Aorta (tissue), 5 donors: Measurements from ENCODE around the gene ZHX3. TPM values are rescaled to one million over a fixed set of nuclear protein-coding genes. Genes with fewer than 3 reads are reported as not detected.
A peak's percentile ranks its signal among the peaks of the same experiment; 100 is the strongest.
"Not testable (repeated sequence)": the region's sequence is repeated elsewhere in the genome, so short reads cannot be mapped to it uniquely, and the experiment has no call there.

Experiments
- ATAC-seq: fragments of 200-7000 bp; cut with Tn5 transposase; one replicate; pipeline ENCODE4 v1.9.1; 2022; ENCODE audit warnings: moderate library complexity; ENCODE audit not compliant: low FRiP score
- DNase-seq, 2 donors: peaks; one replicate each; pipeline ENCODE4 v3.0.0-alpha.2; 2020
- H3K27ac ChIP-seq, 2 donors: one replicate each; pipeline ENCODE4 v1.5.1; 2013; ENCODE audit warnings: low read length in 2 of 2, mild to moderate bottlenecking in 2 of 2, moderate library complexity in 2 of 2, control low read depth in 1 of 2, inconsistent platforms in 1 of 2, low read depth in 1 of 2
- H3K27me3 ChIP-seq, 2 donors: one replicate each; pipeline ENCODE4 v1.6.1; 2013; ENCODE audit warnings: control low read depth in 1 of 2, low read length in 1 of 2, mild to moderate bottlenecking in 1 of 2, moderate library complexity in 1 of 2; ENCODE audit not compliant: insufficient read depth in 2 of 2, control insufficient read depth in 1 of 2
- H3K36me3 ChIP-seq, 2 donors: one replicate each; pipeline ENCODE4 v1.6.1; 2013; ENCODE audit warnings: control low read depth in 1 of 2, low read length in 1 of 2, mild to moderate bottlenecking in 1 of 2; ENCODE audit not compliant: insufficient read depth in 2 of 2, control insufficient read depth in 1 of 2
- H3K4me1 ChIP-seq, 2 donors: one replicate each; pipeline ENCODE4 v1.6.1; 2013; ENCODE audit warnings: low read length in 2 of 2, control low read depth in 1 of 2, mild to moderate bottlenecking in 1 of 2, moderate library complexity in 1 of 2; ENCODE audit not compliant: insufficient read depth in 2 of 2, control insufficient read depth in 1 of 2
- H3K4me3 ChIP-seq, 2 donors: one replicate each; pipeline ENCODE4 v1.5.1; 2013; ENCODE audit warnings: low read length in 2 of 2, control low read depth in 1 of 2, mild to moderate bottlenecking in 1 of 2
- H3K9me3 ChIP-seq: one replicate; pipeline ENCODE4 v1.6.1; 2013; ENCODE audit warnings: mild to moderate bottlenecking, low read length; ENCODE audit not compliant: control insufficient read depth
- WGBS, 2 donors: extraction: QIAGEN DNeasy Blood & Tissue Kit; methylation state at CpG; one replicate each; pipeline ENCODE4 v1.1.7; 2013; 5-methylcytosine and 5-hydroxymethylcytosine counted together
- intact Hi-C, 2 donors: fragments of 100-400 bp; cut with DNase I; formaldehyde crosslinking; loops; one replicate each; pipeline versions ENCODE4 v1.14.2 to v1.15.0; 2022
- polyA plus RNA-seq, 2 donors: library from polyadenylated mRNA; stranded (reverse); fragments of 200-250 nt; gene quantifications; one replicate each; pipeline ENCODE4 v1.2.3, GENCODE V29; 2013
- total RNA-seq, 2 donors: library from RNA; stranded (reverse); fragmentation: NEBNext Ultra II Directional; extraction: Animal tissue kit (Norgen Biotek cat#: 25700); gene quantifications; one replicate each; pipeline ENCODE4 v1.2.1, GENCODE V29; 2021
- donor health status: healthy with polysubstance abuse.
- donor health status: Bipolar disorder and iron deficiency.
- donor health status: DM: no; HTN: no; CAD: no.
- donor health status: DM: no; HTN: no; CAD: no.
- donor health status: DM: yes; HTN: yes; CAD: no.

Gene ZHX3
- total and polyA plus RNA-seq, 4 donors: 11.0 to 98.6 (median 38.8) TPM

DNA sequence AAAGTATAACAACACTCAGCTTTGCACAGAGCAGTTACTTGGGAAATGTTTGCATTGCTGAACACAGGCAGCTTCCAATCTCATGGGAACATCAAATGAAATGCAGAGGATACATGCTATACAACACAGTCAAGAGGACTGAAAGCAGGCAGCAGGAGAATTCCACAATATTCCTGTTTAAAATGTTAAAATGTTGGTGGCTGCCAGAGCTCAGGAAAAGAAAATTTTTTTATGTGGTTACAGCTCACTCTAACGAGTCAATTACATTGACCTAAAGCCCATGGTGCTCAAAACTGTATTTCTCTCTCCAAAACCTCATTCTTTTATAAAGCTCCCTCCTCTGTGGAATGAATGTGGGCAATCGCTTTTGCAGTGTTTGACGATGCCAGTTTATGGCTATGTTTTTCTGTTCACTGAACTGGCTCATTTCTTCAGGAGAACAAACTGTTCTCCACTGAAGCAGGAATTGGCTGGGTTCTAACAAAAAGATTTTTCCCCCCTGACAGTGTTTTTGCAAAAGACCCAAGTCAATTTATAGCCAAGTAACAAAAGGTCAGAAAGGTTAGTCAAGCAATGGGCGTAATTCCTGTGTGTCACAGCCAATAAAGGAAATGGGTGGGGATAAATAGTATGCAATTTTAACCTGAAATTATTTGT lies 69.0 kb downstream of the ZHX3 start:
- WGBS, 2 donors: 2 to 6% methylated on average over 4 of the region's 4 CpGs
- intact Hi-C loops: loop anchor here (2.0 to 5.0 kb wide), 3 partner anchors 68 to 71 kb away; partner anchors contain the start of gene ZHX3 (in 2 of the 2)
- Histone ChIP-seq H3K4me3 (no peak overlapping the region), H3K36me3 (no peaks in the 10 kb centered on the region), H3K27ac (peak overlapping the region; percentile 99 to 100), H3K27me3 (no peaks in the 10 kb centered on the region), H3K9me3 (no peaks in the 10 kb centered on the region), H3K4me1 (peaks cover 9 to 20% of the 10 kb centered on the region in 2 donors)
- DNase-seq (no peak), ATAC-seq (peak; percentile 85)

DNA sequence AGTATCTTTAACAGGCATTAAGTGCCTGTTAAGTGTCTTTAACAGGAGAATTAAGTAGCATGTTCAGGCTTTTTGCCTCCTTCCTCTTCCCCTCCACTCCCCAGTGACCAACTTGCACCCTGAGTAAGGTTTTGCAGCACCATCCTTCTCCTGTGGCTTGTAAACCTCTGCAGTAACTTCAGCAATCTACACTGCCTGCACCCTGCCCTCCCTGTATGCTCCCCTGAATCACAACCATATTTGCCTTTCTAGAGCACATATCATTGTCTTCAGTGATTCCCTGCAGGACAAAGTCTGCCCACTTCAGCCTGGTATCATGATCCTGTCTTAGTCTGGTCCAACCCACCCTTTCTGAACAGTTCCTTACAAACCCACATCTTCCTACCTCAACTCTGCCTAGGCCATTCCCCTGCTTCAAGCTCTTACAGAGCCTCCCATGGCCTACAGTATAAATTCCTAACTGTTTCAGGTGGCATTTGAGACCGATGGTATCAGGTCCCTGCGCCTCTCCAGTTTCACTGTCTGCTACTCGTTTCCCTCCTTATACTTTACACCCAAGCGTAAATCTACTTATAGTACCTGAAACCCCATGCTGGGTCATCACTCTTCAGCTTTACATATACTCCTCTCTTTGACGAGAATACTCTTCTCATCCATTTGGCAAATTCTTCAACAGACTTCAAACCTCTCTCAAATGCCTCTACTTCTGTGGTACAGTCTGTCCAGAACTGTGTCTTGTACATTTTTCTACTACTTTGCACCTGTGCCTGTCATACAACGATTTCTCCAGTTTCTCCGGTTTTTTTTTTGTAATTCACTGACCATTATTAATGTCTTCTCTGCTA lies 69.8 kb downstream of the ZHX3 start:
- WGBS, 2 donors: 47 to 48% methylated on average over 7 of the region's 7 CpGs
- intact Hi-C loops: loop anchor here (2.0 to 5.0 kb wide), 3 partner anchors 69 to 70 kb away; partner anchors contain the start of gene ZHX3 (in 2 of the 2)
- H3K27me3 ChIP-seq: no peaks in the 10 kb centered on the region
- ATAC-seq: peak; percentile 19
- H3K9me3 ChIP-seq: no peaks in the 10 kb centered on the region
- H3K27ac ChIP-seq: peak overlapping the region; percentile 99 to 100
- no peaks in the 10 kb centered on the region for H3K36me3 ChIP-seq
- no peak for DNase-seq
- peaks cover 8 to 20% of the 10 kb centered on the region in 2 donors for H3K4me1 ChIP-seq
- no peak overlapping the region for H3K4me3 ChIP-seq

DNA sequence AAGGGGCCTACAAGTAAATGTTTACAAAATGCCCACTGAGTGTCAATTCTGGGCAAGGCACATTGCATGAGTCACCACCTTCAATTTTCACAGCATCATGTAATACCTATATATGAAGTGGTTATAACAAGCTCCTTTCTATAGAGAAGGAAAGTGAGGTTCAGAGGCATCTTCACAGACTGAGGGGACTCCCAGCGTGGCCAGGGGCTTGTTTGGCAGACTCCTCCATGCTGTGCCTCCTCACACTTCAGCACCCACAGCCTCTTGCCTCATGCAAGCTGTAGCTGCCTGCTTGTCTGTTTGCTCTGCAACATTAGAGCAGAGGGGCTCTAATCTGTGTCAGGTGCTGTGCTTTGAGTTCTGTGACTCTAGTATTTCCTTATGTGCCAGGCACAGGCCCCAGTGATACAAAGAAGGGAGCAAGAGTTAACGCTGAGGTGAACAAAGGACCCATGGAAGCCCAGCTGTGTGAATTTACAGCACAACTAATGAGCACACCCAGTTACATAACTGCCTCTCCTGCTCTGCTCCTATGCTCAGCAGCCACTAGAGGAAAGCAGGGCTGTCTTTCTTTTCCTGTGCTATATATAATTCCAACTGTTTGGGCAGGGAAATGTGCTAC lies 72.3 kb downstream of the ZHX3 start:
- H3K9me3 ChIP-seq: no peaks in the 10 kb centered on the region
- no peaks in the 10 kb centered on the region for H3K27me3 ChIP-seq
- DNase-seq (no peak), ATAC-seq (peak; percentile 34)
- H3K27ac ChIP-seq: peak overlapping the region; percentile 56 to 80
- H3K4me3 ChIP-seq: no peak overlapping the region
- peaks cover 8 to 23% of the 10 kb centered on the region in 2 donors for H3K4me1 ChIP-seq
- WGBS, 2 donors: 40 to 46% methylated on average over 2 of the region's 2 CpGs
- intact Hi-C loops: loop anchor here in 1 of 2 donors (5.0 kb wide), 2 partner anchors 68 to 72 kb away; partner anchors contain the start of gene ZHX3
- H3K36me3 ChIP-seq: no peaks in the 10 kb centered on the region

DNA sequence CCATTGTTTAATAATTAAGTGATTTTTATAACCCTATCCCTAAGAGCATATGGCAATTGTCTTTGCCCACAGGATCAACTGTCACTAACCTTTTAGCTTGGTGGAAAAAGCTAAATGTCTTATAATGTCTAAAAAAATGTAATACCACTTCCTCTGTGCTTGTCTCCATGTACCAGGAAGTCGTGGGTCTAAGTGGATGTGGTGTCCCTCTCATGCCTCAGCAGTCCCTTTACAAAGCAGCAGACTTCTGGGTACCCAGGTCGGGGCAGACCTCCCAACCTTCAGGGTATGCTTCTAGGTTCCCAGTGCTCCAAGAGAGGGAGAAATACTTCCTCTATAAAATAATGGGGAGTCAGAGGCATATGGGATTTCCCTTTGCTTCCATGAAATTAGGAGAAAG lies 74.7 kb downstream of the ZHX3 start:
- ATAC-seq (no peak), DNase-seq (no peak)
- Histone ChIP-seq H3K4me3 (no peak overlapping the region), H3K27ac (no peak overlapping the region), H3K27me3 (no peaks in the 10 kb centered on the region), H3K4me1 (peaks cover 7 to 18% of the 10 kb centered on the region in 2 donors), H3K36me3 (no peaks in the 10 kb centered on the region), H3K9me3 (no peaks in the 10 kb centered on the region)
- intact Hi-C loops: no loop called here
- WGBS, 2 donors: 88 to 89% methylated on average over 2 of the region's 2 CpGs

DNA sequence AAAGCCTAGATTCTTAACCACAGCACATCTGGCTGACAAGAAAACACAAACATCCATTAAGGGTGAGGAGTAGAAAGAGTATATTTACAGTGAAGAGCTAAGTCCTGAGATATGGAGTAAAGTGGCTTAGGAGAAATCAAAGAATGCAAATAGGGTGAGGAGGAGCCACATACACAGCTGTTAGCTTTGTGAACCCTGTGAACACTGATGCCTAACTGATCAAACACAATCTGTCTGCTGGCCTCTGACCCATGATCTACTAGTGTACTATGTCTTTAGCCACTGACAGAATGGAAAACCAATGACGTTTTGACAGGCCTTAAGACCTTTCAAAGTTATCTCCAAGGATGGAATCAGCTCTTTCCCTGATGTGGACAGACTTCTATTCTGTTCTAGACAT lies 75.2 kb downstream of the ZHX3 start:
- no peak for ATAC-seq
- intact Hi-C loops: no loop called here
- DNase-seq: no peak
- Histone ChIP-seq H3K27ac (no peak overlapping the region), H3K4me1 (peaks cover 3 to 15% of the 10 kb centered on the region in 2 donors), H3K27me3 (no peaks in the 10 kb centered on the region), H3K36me3 (no peaks in the 10 kb centered on the region), H3K9me3 (no peaks in the 10 kb centered on the region), H3K4me3 (no peak overlapping the region)
- WGBS, 2 donors: 48 to 76% methylated on average over 1 of the region's 1 CpG

DNA sequence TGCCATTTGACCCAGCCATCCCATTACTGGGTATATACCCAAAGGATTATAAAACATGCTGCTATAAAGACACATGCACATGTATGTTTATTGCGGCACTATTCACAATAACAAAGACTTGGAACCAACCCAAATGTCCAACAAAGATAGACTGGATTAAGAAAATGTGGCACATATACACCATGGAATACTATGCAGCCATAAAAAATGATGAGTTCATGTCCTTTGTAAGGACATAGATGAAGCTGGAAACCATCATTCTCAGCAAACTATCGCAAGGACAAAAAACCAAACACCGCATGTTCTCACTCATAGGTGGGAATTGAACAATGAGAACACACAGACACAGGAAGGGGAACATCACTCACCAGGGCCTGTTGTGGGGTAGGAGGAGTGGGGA lies 80.3 kb downstream of the ZHX3 start:
- intact Hi-C loops, H3K4me1 ChIP-seq, H3K36me3 ChIP-seq, ATAC-seq, DNase-seq, H3K4me3 ChIP-seq, H3K27ac ChIP-seq, H3K9me3 ChIP-seq, H3K27me3 ChIP-seq: not testable (repeated sequence)
- WGBS, 2 donors: 92 to 96% methylated on average over 1 to 2 of the region's 3 CpGs

DNA sequence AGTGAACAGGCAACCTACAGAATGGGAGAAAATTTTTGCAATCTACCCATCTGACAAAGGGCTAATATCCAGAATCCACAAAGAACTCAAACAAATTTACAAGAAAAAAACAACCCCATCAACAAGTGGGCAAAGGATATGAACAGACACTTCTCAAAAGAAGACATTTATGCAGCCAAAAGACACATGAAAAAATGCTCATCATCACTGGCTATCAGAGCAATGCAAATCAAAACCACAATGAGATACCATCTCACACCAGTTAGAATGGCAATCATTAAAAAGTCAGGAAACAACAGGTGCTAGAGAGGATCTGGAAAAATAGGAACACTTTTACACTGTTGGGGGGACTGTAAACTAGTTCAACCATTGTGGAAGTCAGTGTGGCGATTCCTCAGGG lies 80.7 kb downstream of the ZHX3 start:
- H3K27ac ChIP-seq, H3K9me3 ChIP-seq, DNase-seq, H3K4me3 ChIP-seq, ATAC-seq, intact Hi-C loops, H3K27me3 ChIP-seq, H3K36me3 ChIP-seq: not testable (repeated sequence)
- H3K4me1 ChIP-seq: peaks cover 3 to 11% of the 10 kb centered on the region in 2 donors
- WGBS, 2 donors: 89 to 100% methylated on average over 1 of the region's 1 CpG

DNA sequence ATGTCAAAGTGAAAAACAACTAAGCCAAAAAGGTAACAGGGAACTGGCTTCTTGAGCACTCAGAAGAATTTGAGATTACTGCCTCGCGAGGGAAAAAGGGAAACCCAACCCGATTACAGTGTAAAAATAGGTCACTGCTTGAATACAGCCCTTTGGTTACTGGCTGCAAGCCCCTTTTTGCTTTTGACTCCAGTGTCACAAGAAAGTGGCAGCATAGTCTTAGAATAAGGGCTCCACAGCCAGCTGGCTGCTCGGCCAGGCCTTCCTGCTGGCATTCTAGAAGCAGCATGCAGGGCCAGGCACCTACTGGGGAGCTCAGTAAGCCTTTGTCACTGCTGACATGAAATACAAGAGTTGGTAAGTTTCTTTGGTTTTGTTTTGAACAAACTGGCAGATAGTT lies 83.0 kb downstream of the ZHX3 start:
- intact Hi-C loops: loop anchor here in 1 of 2 donors (5.0 kb wide), 1 partner anchor 108 kb away; the partner anchor contains the start of gene LPIN3
- 3 to 4% methylated on average over 4 of the region's 4 CpGs for WGBS, 2 donors
- H3K4me1 ChIP-seq: peaks cover 0 to 13% of the 10 kb centered on the region in 2 donors
- peak overlapping the region; percentile 63 to 99 for H3K27ac ChIP-seq
- H3K4me3 ChIP-seq: no peak overlapping the region
- no peaks in the 10 kb centered on the region for H3K27me3 ChIP-seq
- H3K9me3 ChIP-seq: no peaks in the 10 kb centered on the region
- DNase-seq: peak in 1 of 2 donors; percentile 69
- no peaks in the 10 kb centered on the region for H3K36me3 ChIP-seq
- ATAC-seq: peak; percentile 72
